CD4-positive, alpha-beta T cell treated with Interleukin-10 for 1 hour (primary cell): Measurements from ENCODE around the gene PCP2.

Experiments used
- DNase-seq: peaks from one replicate; pipeline ENCODE4 v3.0.0-alpha.2; 2020

Gene PCP2

DNA sequence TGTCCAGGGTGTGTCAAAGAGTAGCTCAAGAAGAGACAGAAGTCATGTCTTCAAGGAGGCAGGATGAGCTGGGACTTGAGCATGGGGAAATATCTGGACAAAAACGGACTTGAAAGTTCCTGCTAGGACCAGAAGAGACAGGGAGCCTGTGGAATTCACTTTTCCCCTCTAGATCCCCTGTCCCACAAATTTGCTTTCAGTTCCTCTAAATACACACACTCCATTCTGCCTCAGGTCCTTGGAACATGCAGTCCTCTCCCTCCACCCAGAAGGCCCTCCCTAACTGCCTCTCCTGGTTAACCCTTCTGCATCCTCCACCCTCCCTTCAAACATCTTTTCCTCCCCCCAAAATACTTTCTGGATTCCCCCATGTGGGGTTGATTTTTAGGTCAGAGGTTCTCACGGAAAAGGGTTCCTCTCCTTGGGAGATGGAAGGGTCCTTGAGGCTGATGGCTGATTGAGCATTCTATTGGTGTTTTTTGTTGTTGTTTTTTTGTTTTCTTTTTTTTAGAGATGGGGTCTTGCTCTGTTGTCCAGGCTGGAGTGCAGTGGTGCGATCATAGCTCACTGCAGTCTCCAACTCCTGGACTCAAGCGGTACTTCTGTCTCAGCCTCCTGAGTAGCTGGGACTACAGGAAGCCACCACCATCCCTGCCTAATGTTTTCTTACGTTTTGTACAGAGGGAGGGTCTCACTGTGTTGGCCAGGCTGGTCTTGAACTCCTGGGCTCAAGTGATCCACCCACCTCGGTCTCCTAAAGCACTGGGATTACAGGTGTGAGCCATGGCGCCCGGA, 28.4 kb upstream of the PCP2 start:
- no peak for DNase-seq

DNA sequence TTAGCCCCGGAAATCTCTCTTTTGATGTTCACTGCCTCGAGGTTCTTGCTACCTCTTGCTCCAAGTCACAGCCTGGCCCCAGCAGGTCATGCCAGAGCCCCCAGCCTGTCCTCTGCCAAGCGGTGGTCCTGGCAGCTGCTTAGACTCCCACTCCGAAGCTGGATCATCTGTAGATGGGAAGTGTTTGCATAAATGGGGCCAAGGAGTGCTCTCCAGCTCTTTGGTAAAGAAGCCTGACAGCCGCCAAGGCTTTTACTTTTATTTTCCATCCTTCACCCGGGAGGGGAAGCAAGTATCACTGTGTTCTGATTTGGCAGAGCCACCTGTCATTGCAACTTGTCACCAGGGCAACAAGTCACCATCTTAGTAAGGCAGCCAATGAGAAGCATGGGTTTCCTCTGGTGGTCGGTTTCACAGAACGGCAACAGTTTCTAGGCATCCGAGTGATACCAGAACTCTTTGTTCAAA, 24.7 kb upstream of the PCP2 start:
- DNase-seq: peak; percentile 67

DNA sequence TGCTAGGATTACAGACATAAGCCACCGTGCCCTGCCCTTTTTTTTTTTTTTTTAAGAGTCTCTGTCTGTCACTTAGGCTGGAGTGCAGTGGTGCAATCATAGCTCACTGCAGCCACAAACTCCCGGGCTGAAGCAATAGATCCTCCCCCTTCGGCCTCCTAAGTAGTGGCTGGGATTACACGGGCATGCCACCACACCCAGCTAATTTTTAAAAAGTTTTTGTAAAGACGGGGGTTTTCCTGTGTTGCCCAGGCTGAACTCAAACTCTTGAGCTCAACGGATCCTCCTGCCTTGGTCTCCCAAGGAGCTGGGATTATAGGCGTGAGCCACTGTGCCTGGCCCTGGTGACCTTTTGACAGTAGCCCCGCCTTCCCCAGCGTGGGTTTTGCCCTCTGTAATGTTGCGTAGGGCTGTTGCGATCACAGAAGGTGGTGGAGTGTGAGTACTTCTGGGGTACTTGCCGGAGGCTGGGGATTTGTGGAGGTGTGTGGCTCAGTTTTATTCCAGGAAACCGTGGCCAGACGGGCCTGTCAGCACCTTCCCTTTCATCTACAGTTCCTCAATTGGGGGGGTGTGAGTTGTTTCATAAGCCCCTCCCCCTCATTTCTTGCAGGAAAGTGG, 23.7 kb upstream of the PCP2 start:
- peak; percentile 23 for DNase-seq

DNA sequence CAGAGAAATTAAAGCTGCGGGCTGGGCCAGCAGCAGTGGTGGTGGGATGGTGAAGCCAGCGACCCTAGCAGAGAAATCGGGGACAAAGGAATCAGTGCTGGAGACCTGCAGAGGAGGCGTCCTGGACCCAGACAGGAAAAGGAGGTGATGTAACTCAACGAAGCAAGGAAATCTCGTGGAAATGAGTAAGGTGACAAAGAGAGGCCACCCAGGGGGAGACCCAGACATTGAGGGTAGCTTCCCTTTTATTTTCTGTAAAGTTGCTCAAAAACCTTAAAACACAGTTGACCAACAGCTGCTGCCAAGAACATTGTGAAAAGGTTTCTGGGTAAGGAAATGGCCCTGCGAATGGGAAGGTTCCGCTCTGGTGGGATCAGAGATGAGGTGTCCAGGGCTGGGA, 22.1 kb upstream of the PCP2 start:
- no peak for DNase-seq

- DNase-seq: no peak
Observed at GRCh38 chr19:7654401-7654800, 20.9 kb upstream of the PCP2 start.

DNA sequence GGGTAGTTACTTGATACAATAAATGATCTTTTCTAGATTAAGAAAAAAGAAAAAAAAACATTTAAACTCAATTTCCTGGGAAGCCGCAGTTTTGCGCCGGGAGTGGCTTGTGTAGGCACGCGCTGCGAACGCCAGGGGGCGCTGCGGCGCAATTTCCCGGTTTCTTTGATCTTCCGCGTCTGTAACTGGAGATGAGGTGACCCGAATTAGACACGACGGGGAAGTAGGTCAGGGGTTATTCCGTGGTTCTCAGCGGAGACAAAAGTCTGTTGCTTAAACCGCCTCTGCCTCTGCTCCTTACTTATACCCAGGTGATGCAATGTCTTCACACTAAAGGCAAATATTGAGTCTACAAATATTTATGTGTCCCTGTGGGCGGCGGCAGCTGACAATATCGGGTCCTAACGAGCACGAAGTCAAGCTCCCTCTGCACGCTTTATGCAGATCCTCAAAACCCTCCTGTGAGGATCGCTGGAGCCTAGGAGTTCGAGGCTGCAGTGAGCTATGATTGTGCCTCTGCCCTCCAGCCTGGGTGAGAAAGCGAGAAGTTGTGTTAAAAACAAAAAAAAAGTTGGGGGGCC, 18.6 kb upstream of the PCP2 start:
- DNase-seq: peak; percentile 89

DNA sequence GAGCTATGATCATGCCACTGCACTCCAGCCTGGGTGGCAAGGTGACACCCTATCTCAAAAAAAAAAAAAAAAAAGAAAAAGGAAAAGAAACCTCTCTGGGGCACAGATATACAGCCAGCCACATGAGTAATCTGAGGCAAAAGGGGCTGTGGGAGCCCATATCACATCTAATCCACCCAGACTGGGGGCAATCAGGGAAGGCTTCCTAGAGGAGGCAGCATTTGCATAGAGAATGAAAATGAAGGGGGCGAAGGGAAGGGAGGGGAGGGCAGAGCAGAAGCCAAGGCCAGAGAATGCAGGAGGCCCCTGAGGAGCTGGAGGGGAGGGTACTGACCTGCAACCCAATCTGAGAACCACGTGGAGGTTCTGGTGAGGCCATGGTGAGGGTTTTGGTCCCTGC, 16.6 kb upstream of the PCP2 start:
- no peak for DNase-seq

DNA sequence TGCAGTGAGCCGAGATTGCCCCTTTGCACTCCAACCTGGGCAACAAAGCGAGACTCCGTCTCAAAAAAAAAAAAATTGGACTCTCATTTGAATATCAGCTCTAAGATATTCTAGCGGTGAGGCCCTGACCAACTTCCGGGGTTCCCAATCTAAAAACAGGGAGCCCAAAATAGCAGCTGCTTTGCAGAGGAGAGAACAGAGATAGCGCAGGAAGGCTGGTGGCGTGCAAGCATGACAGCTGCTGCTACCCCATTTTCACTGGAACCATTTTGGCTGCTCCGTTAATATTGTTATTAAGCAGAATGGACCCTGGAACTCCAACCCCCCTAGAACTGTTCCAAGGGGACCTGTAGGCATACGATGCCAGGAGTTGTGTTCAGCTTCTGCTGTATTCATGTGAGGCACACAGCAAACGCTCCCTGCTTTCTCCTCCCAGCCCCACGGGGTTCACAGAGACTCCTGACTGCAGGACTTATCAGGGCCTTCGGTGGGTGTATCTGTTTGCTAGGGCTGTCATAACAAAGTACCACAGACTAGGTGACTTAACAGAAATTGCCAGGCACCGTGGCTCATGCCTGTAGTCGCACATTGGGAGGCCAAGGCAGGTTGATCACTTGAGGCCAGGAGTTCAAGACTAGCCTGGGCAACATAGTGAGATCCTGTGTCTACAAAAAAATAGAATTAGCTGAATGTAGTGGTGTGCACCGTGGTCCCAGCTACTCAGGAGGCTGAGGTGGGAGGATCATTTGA, 14.9 kb upstream of the PCP2 start:
- DNase-seq: no peak

GRCh38 chr19:7647156-7647555, 13.6 kb upstream of the PCP2 start:
- no peak for DNase-seq

DNA sequence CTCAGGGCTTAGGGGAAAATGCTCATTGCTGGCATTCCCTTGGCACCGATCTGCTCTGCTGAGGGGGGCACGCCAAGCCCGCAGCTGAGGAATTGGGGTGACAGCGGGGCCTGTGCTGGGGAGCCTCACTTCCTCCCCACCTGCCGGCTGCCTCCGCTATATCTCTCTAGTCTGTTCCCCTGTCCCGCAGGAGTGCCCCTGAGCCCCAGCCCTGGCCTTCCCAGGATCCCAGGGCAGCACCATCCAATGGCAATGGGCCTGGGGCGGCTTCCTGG, 12.8 kb upstream of the PCP2 start:
- DNase-seq: no peak

DNA sequence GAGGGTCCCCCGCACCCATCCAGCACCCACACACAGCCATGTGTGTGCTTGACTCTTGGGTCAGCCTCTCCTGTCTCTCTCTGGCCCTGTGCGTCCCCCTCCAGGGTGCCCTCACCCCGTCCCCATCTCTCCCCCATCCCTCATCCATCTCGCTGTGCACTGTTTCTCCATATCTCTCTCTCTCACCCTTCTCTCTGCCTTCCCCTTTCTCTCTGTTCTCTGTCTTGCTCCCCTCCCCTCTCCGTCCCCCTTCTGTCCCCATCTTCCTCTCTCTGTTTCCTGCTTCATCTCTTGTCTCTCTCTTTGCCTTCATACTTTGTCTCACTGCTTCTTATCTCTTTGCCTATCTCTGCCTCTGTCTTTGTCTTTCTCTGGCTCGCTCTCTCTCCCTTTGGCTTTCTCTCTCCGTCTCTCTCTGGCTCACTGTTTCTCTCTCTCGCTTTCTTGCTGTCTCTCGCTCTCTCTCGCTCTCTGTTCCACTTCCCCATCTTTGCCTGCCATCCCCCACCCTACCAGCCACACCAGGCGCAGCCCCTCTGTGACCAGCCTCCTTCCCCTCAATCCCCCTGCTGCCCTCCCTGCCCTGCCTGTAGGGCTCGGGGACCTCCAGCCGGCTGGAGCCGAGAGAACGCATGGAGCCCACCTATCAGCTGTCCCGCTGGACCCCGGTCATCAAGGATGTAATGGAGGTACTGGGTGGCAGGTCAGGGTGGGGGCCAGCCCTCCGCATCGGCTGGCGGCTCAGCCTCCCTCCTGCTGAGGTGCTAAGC, 12.3 kb upstream of the PCP2 start:
- DNase-seq: no peak

DNA sequence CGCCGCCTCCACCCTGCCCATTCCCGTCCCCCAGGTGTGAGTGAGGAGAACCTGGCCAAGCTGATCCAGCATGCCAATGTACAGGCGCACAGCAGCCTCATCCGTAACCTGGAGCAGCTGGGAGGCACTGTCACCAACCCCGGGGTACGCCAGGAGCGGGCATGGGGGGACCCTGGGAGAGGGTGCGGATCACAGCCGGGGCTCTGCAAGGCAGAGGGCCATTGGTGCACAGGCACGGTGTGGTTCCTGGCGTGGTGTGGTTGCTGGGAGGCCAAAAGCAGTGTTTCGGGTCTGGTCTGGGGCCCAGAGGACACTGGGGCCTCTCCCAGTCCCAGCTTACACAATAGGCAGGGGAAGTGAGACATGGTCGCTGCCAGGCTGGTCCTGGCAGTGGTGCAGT, 11.6 kb upstream of the PCP2 start:
- DNase-seq: no peak

GRCh38 chr19:7644550-7644877, 11.0 kb upstream of the PCP2 start:
- no peak for DNase-seq

GRCh38 chr19:7643629-7644549, 10.4 kb upstream of the PCP2 start:
- DNase-seq: peak; percentile 41

DNA sequence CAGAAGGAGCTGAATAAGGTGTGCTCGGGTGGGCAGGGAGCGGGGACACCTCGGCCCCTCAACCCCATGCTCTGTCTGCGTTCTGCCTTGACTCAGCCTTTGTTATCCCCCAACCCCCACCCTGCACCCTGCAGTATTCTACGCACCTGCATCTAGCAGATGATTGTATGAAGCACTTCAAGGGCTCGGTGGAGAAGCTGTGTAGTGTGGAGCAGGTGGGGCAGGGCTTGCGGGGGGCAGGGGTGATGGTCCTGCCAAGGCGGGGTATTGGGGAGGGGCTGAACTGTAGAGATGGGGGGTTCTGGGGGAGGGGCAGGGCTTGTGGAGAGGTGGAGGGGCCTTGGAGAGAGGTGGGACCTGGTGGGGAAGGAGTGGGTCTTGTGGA, 9.5 kb upstream of the PCP2 start:
- DNase-seq: no peak

DNA sequence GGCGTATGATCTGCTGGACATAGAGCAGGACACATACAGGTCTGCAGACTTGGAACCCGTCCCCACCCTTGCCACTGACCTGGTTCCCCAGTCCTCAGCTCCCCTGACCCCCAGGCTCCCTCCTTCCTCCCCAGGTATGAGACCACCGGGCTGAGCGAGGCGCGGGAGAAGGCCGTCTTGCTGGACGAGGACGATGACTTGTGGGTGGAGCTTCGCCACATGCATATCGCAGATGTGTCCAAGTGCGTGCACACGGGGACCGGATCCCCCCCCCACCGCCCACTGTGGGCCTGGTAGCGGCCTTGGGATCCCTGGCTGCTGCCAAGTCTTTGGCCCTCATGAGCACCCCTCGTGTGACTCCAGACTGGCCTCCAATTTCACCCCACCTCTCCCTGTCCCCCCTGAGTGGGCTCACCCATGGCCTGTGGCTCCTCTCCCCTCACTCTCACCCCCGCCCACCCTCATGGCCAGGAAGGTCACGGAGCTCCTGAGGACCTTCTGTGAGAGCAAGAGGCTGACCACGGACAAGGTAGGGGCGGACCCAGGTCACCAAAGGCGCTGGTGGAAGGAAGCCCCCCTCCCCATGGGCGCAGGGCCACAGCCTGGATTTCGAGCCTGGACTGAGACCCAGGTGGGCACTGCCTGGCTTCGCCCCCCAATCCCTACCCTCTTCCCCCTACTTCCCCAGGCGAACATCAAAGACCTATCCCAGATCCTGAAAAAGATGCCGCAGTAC, 8.9 kb upstream of the PCP2 start:
- DNase-seq: no peak

GRCh38 chr19:7641290-7642276, 8.1 kb upstream of the PCP2 start:
- DNase-seq: no peak

DNA sequence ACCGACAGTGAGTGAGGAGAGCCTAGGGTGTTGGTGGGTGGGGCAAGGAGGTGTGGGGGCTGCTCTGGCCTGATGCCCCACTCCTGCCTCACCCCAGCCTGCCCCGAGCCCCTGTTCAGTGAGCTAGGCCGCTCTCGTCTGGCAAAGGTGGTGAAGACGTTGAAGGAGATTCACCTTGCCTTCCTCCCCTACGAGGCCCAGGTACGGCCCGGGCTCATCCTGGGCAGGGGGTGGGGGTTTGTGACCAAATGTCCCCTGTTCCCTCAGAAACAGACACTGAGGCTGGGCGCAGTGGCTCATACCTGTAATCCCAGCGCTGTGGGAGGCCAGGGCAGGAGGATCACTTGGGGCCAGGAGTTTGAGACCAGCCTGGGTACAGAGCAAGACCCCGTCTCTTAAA, 7.3 kb upstream of the PCP2 start:
- no peak for DNase-seq

DNA sequence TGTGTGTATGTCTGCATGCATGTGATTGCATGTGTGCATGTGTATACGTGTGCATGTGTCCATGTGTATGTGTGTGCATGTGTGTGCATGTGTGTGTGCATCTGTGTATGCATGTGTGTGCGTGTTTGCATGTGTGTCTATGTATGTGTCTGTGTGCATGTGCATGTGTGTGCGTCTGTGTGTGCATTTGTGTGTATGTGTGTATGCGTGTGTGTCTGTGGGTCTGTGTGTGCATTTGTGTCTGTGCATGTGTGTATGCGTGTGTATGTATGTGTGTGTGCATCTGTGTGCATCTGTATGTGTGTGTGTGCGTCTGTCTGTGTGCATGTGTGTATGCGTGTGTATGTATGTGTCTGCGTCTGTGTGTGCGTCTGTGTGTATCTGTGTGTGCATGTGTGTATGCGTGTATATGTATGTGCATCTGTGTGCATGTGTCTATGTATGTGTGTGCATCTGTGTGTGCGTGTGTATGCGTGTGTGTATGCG, 6.4 kb upstream of the PCP2 start:
- DNase-seq: no peak
